H1 (cell line): ENCODE measurements around the gene FAM219A. TPM values are rescaled to one million over a fixed set of nuclear protein-coding genes. Genes with fewer than 3 reads are reported as not detected.

Experiments
- CTBP2 ChIP-seq: IDR thresholded peaks from 2 replicates; pipeline ENCODE4 v1.7.0; 2011; ENCODE audit warnings: borderline replicate concordance, mild to moderate bottlenecking, moderate library complexity, mixed read lengths, low read length; ENCODE audit not compliant: insufficient read depth, insufficient read length
- RAD21 ChIP-seq, 2 experiments: IDR thresholded peaks in 1 of 2; conservative IDR thresholded peaks in 1 of 2; 2 replicates each; pipeline ENCODE4 v1.6.1; 2011; ENCODE audit warnings: low read depth in 2 of 2, low read length in 2 of 2, improper control_type of control experiment in 1 of 2, inconsistent platforms in 1 of 2, mild to moderate bottlenecking in 1 of 2, moderate library complexity in 1 of 2
- polyA plus RNA-seq, 7 experiments: library from polyadenylated mRNA; depleted of rRNA in 3 of 7; stranded (reverse) in 5 of 7; unstranded in 2 of 7; fragments of >200 nt in 5 of 7; fragments of 200-250 nt in 2 of 7; gene quantifications; 1 replicate in 5 of 7; 2 replicates in 1 of 7; 4 replicates in 1 of 7; pipeline versions ENCODE4 v1.2.1 to v1.2.3, GENCODE V29; 2011 to 2013; ENCODE audit warnings: missing spikeins in 2 of 7, mixed read lengths in 2 of 7
- total RNA-seq: library from RNA; stranded (reverse); fragmentation: NEBNext Ultra II Directional; extraction: Animal tissue kit (Norgen Biotek cat#: 25700); gene quantifications from 2 replicates; pipeline ENCODE4 v1.2.1, GENCODE V29; 2021

FAM219A gene
- total and polyA plus RNA-seq, 2 of the 8 experiments (the other 6 are each of a cell fraction or from before 2014, with no cell fraction given): 7.7 to 10.4 TPM

DNA sequence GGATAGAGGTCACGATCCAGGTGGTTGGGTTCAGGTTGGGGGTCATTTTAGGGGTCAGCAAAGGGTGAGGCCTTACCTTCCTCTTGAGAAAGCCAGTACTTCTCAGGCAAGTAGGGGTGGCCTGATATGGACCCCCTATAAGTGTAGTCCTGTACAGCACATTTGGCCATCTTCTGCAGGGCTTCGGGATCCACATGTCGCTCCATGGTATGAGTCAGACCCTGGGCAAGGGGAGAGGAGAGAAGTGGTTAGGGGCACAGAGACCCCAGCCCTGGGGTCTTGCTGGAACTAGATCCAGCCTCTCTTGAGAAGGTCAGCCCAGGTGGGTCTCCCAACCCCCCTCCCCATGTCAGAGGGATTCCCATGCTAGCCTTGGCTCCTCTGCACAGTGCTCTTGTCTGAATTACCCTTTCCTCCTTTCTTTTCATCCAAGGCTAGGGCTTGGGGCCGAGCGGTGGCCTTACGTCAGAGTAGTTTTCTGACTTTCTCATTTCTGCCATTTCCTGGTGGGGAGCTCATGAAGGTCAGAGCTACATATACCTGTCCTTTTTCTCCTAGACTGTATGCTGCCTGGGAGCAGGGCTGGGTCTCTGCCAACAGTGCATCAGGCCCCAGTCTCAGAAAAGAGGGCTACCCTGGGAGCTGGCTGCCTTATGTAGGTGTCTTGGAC, 72.7 kb downstream of the FAM219A start (continued):
- no peak for TF ChIP-seq RAD21 (IDR thresholded peaks at IDR 0.05 in 1 of 2, conservative IDR thresholded peaks at IDR 0.05 in 1 of 2; ENCODE audit: low read depth in 2 of 2, low read length in 2 of 2)
- no peak for TF ChIP-seq CTBP2
- TF ChIP-seq, all 59 proteins: peak for 0
